Measurements from ENCODE around the gene EFCAB5. TPM values are rescaled to one million over a fixed set of nuclear protein-coding genes. Genes with fewer than 3 reads are reported as not detected.

Gene EFCAB5
- total RNA-seq, 2 donors from 2014 or later, result not detected

GRCh38 chr17:29996458-29996857, 55.0 kb downstream of the EFCAB5 start:
- Mint-ChIP-seq H3K4me1 (no peaks in the 10 kb centered on the region), H3K36me3 (ENCODE audit: low read depth) (no peaks in the 10 kb centered on the region), H3K27ac (no peak overlapping the region), H3K27me3 (ENCODE audit: insufficient read depth) (peaks cover 15% of the 10 kb centered on the region), H3K4me3 (no peak overlapping the region), H3K9me3 (peaks cover 21% of the 10 kb centered on the region)
- Histone ChIP-seq H3K27ac (ENCODE audit: low read depth, low read length) (no peak overlapping the region), H3K36me3 (ENCODE audit: control insufficient read depth, insufficient read depth, low read length) (no peaks in the 10 kb centered on the region), H3K9me3 (ENCODE audit: control insufficient read depth, low read length) (peaks cover 20% of the 10 kb centered on the region), H3K27me3 (ENCODE audit: control insufficient read depth, insufficient read depth, low read length, poor library complexity, severe bottlenecking) (no peaks in the 10 kb centered on the region), H3K4me3 (ENCODE audit: low read length) (no peak overlapping the region), H3K9ac (ENCODE audit: extremely low read depth, low read length, poor library complexity, severe bottlenecking) (no peak overlapping the region), H3K4me1 (ENCODE audit: control insufficient read depth, insufficient read depth, low read length) (no peaks in the 10 kb centered on the region)
- WGBS, 2 experiments (ENCODE audit: insufficient coverage in 1 of 2, insufficient read length in 1 of 2), result 91 to 94% methylated on average over 2 to 3 of the region's 3 CpGs
- DNase-seq, result no peak
- TF ChIP-seq CTCF (conservative IDR thresholded peaks at IDR 0.05), result no peak

- Histone ChIP-seq H3K27ac (ENCODE audit: low read depth, low read length) (no peak overlapping the region), H3K36me3 (ENCODE audit: control insufficient read depth, insufficient read depth, low read length) (no peaks in the 10 kb centered on the region), H3K4me3 (ENCODE audit: low read length) (no peak overlapping the region), H3K4me1 (ENCODE audit: control insufficient read depth, insufficient read depth, low read length) (no peaks in the 10 kb centered on the region), H3K9ac (ENCODE audit: extremely low read depth, low read length, poor library complexity, severe bottlenecking) (no peak overlapping the region), H3K9me3 (ENCODE audit: control insufficient read depth, low read length) (peaks cover 27% of the 10 kb centered on the region), H3K27me3 (ENCODE audit: control insufficient read depth, insufficient read depth, low read length, poor library complexity, severe bottlenecking) (no peaks in the 10 kb centered on the region)
- no peak for DNase-seq
- H3K9me3 Mint-ChIP-seq, result peaks cover 16% of the 10 kb centered on the region
- WGBS, 2 experiments (ENCODE audit: insufficient coverage in 1 of 2, insufficient read length in 1 of 2), result 60 to 83% methylated on average over 1 to 3 of the region's 3 CpGs
- H3K27ac Mint-ChIP-seq, result no peak overlapping the region
- H3K4me1 Mint-ChIP-seq, result no peaks in the 10 kb centered on the region
- no peaks in the 10 kb centered on the region for H3K36me3 Mint-ChIP-seq (ENCODE audit: low read depth)
- no peak for TF ChIP-seq CTCF (conservative IDR thresholded peaks at IDR 0.05)
- H3K27me3 Mint-ChIP-seq (ENCODE audit: insufficient read depth), result peaks cover 13% of the 10 kb centered on the region
- H3K4me3 Mint-ChIP-seq, result no peak overlapping the region
Measured at GRCh38 chr17:30000001-30000754, 58.7 kb downstream of the EFCAB5 start.

GRCh38 chr17:30000755-30001257, 59.4 kb downstream of the EFCAB5 start:
- Histone ChIP-seq H3K9me3 (ENCODE audit: control insufficient read depth, low read length) (peaks cover 31% of the 10 kb centered on the region), H3K27ac (ENCODE audit: low read depth, low read length) (no peak overlapping the region), H3K9ac (ENCODE audit: extremely low read depth, low read length, poor library complexity, severe bottlenecking) (no peak overlapping the region), H3K4me3 (ENCODE audit: low read length) (no peak overlapping the region), H3K36me3 (ENCODE audit: control insufficient read depth, insufficient read depth, low read length) (no peaks in the 10 kb centered on the region), H3K4me1 (ENCODE audit: control insufficient read depth, insufficient read depth, low read length) (no peaks in the 10 kb centered on the region), H3K27me3 (ENCODE audit: control insufficient read depth, insufficient read depth, low read length, poor library complexity, severe bottlenecking) (no peaks in the 10 kb centered on the region)
- Mint-ChIP-seq H3K36me3 (ENCODE audit: low read depth) (no peaks in the 10 kb centered on the region), H3K4me3 (no peak overlapping the region), H3K9me3 (peaks cover 18% of the 10 kb centered on the region), H3K4me1 (peaks cover 3% of the 10 kb centered on the region), H3K27me3 (ENCODE audit: insufficient read depth) (peaks cover 6% of the 10 kb centered on the region), H3K27ac (no peak overlapping the region)
- no peak for TF ChIP-seq CTCF (conservative IDR thresholded peaks at IDR 0.05)
- WGBS, 2 experiments (ENCODE audit: insufficient coverage in 1 of 2, insufficient read length in 1 of 2), result 84 to 100% methylated on average over 1 to 2 of the region's 2 CpGs
- DNase-seq, result no peak
